Mucosa of descending colon (tissue), 3 donors: Measurements from ENCODE around the gene TMEM161A. TPM values are rescaled to one million over a fixed set of nuclear protein-coding genes. Genes with fewer than 3 reads are reported as not detected.

ENCODE experiments used
- ATAC-seq: fragments of 200-7000 bp; cut with Tn5 transposase; one replicate; pipeline ENCODE4 v1.9.1; 2020; ENCODE audit warnings: mild to moderate bottlenecking, moderate library complexity
- DNase-seq, 3 donors: peaks; one replicate each; pipeline ENCODE4 v3.0.0-alpha.2; 2020
- H3K36me3 ChIP-seq: fragments of 200-600 bp; one replicate; pipeline ENCODE4 v1.8.0; 2021; ENCODE audit warnings: low read depth, mild to moderate bottlenecking
- H3K4me1 ChIP-seq: fragments of 200-600 bp; one replicate; pipeline ENCODE4 v1.8.0; 2021; ENCODE audit warnings: low read depth, mild to moderate bottlenecking
- H3K4me3 ChIP-seq: fragments of 200-600 bp; one replicate; pipeline ENCODE4 v1.8.0; 2021; ENCODE audit warnings: mild to moderate bottlenecking
- H3K9me3 ChIP-seq: fragments of 200-600 bp; one replicate; pipeline ENCODE4 v1.8.0; 2021; ENCODE audit warnings: mild to moderate bottlenecking
- CTCF ChIP-seq: fragments of 200-600 bp; IDR thresholded peaks from one replicate; pipeline ENCODE4 v1.8.0; 2022; ENCODE audit warnings: antibody characterized with exemption, mild to moderate bottlenecking
- intact Hi-C, 2 donors: fragments of 100-400 bp; cut with DNase I in 1 of 2; cut with micrococcal nuclease in 1 of 2; formaldehyde crosslinking; loops; one replicate each; pipeline versions ENCODE4 v1.11.0 to v1.11.1; 2022; cut with DNase I, micrococcal nuclease
- long read RNA-seq, 2 donors: library from polyadenylated mRNA; unstranded; transcript quantifications; one replicate each; pipeline ENCODE4 v2.0.0, GENCODE V29; 2019 to 2021
- total RNA-seq, 3 donors: library from RNA; stranded (reverse); fragmentation: NEBNext Ultra II Directional in 2 of 3; extraction: Animal tissue kit (Norgen Biotek cat#: 25700) in 2 of 3; gene quantifications; one replicate each; pipeline versions ENCODE4 v1.2.1 to v1.2.4, GENCODE V29; 2021 to 2023
- donor health status: DM: no; HTN: no; CAD: no; lungs with moderate emphysema.
- donor health status: DM: no; HTN: no; CAD: no.
- donor health status: DM: no; HTN: yes; CAD: no.

Gene TMEM161A
- 10 to 100 TPM; 14.7 to 23.4 (median 17.6) TPM for total RNA-seq
- long read RNA-seq, donor 1, transcript TMEM161A-205 (11 exons, 1,923 nt), result minor isoform, 5 of 32 reads
- long read RNA-seq, donor 1, transcript TMEM161A-201 (12 exons, 1,820 nt), result major isoform, 18 of 32 reads
- long read RNA-seq, donor 1, partial matches to known transcripts, result 5 of 32 reads
- long read RNA-seq, donor 1, other reads (novel, unspliced or antisense), result 4 of 32 reads
- long read RNA-seq, donor 2, transcript TMEM161A-201 (12 exons, 1,820 nt), result major isoform, 15 of 27 reads
- long read RNA-seq, donor 2, partial matches to known transcripts, result 5 of 27 reads
- long read RNA-seq, donor 2, other reads (novel, unspliced or antisense), result 4 of 27 reads

- H3K9me3 ChIP-seq, result no peaks in the 10 kb centered on the region
- peak within 1 kb of the TSS; percentile 30 for H3K4me3 ChIP-seq
- peaks cover 4% of the 10 kb centered on the region for H3K36me3 ChIP-seq
- DNase-seq (peak; percentile 97 to 99 (median 98)), ATAC-seq (peak; percentile 99)
- intact Hi-C loops, result no loop called here
- peaks cover 8% of the 10 kb centered on the region for H3K4me1 ChIP-seq
- TF ChIP-seq CTCF, result no peak
Measured at GRCh38 chr19:19138109-19138981, at the start of gene TMEM161A. Gene TMEM161A, minus strand, starts transcription at chr19:19138478. Its CDS starts 50 bp downstream, at chr19:19138428.

- no peak for TF ChIP-seq CTCF
- DNase-seq, result no peak
- no peaks in the 10 kb centered on the region for H3K9me3 ChIP-seq
- peaks cover 17% of the 10 kb centered on the region for H3K4me1 ChIP-seq
- ATAC-seq, result no peak
- H3K36me3 ChIP-seq, result no peaks in the 10 kb centered on the region
- intact Hi-C loops, result no loop called here
- H3K4me3 ChIP-seq, result no peak overlapping the region
Measured at GRCh38 chr19:19186742-19187141, 48.5 kb upstream of the TMEM161A start.

- DNase-seq (peak in 2 of 3 donors; percentile 50 to 54), ATAC-seq (peak; percentile 91)
- H3K36me3 ChIP-seq, result no peaks in the 10 kb centered on the region
- H3K9me3 ChIP-seq, result no peaks in the 10 kb centered on the region
- H3K4me3 ChIP-seq, result no peak overlapping the region
- peaks cover 15% of the 10 kb centered on the region for H3K4me1 ChIP-seq
- intact Hi-C loops, result no loop called here
- peak; percentile 67 for TF ChIP-seq CTCF
Measured at GRCh38 chr19:19185853-19186740, 47.8 kb upstream of the TMEM161A start.

- intact Hi-C loops, result no loop called here
- Histone ChIP-seq H3K4me3 (no peak overlapping the region), H3K9me3 (no peaks in the 10 kb centered on the region), H3K4me1 (no peaks in the 10 kb centered on the region), H3K36me3 (no peaks in the 10 kb centered on the region)
- no peak for DNase-seq
- TF ChIP-seq CTCF, result no peak
- no peak for ATAC-seq
Measured at GRCh38 chr19:19181488-19181998, 43.3 kb upstream of the TMEM161A start.
